Stomach (tissue), 9 donors: Measurements from ENCODE around the gene RNF182. TPM values are rescaled to one million over a fixed set of nuclear protein-coding genes. Genes with fewer than 3 reads are reported as not detected.

ENCODE experiments used
- DNase-seq, 2 donors: peaks; one replicate each; pipeline versions ENCODE4 v3.0.0 to v3.0.0-alpha.2; 2013 to 2019
- H3K27ac ChIP-seq, 5 donors: fragments of 200-600 bp in 4 of 5; sonication (generic) in 4 of 5; one replicate each; pipeline ENCODE4 v1.5.1; 2013 to 2019; ENCODE audit warnings: mild to moderate bottlenecking in 1 of 5, moderate library complexity in 1 of 5
- H3K27me3 ChIP-seq, 3 donors: fragments of 200-600 bp; sonication (generic); one replicate each; pipeline ENCODE4 v1.5.1; 2017 to 2019; ENCODE audit warnings: mixed run types in 1 of 3
- H3K36me3 ChIP-seq, 4 donors: fragments of 200-600 bp; sonication (generic); 1 replicate in 3 of 4; 2 replicates in 1 of 4; pipeline ENCODE4 v1.5.1; 2016 to 2019
- H3K4me1 ChIP-seq, 4 donors: fragments of 200-600 bp; sonication (generic); one replicate each; pipeline ENCODE4 v1.5.1; 2016 to 2019
- H3K4me3 ChIP-seq, 4 donors: fragments of 200-600 bp; sonication (generic) in 3 of 4; one replicate each; pipeline ENCODE4 v1.5.1; 2016 to 2019; ENCODE audit warnings: mild to moderate bottlenecking in 1 of 4
- H3K9me3 ChIP-seq, 4 donors: fragments of 200-600 bp; sonication (generic); one replicate each; pipeline ENCODE4 v1.5.1; 2016 to 2019
- EP300 ChIP-seq: sonication (generic); formaldehyde crosslinking; IDR thresholded peaks from one replicate; pipeline ENCODE4 v1.6.1; 2017; ENCODE audit warnings: antibody characterized with exemption
- POLR2A ChIP-seq, 4 donors: fragments of 450-650 bp; IDR thresholded peaks; one replicate each; pipeline ENCODE4 v1.6.1; 2016; ENCODE audit warnings: antibody characterized with exemption in 4 of 4, control low read depth in 2 of 4, mild to moderate bottlenecking in 1 of 4, moderate library complexity in 1 of 4
- POLR2AphosphoS5 ChIP-seq, 3 donors: sonication (generic); formaldehyde crosslinking; IDR thresholded peaks; one replicate each; pipeline ENCODE4 v1.6.1; 2016; ENCODE audit warnings: antibody characterized with exemption in 3 of 3
- WGBS, 5 donors: extraction: QIAGEN DNeasy Blood & Tissue Kit in 3 of 5; methylation state at CpG; one replicate each; pipeline versions ENCODE4 v1.1.5 to v1.1.7; 2013 to 2018; 5-methylcytosine and 5-hydroxymethylcytosine counted together
- intact Hi-C: fragments of 100-400 bp; cut with DNase I; formaldehyde crosslinking; loops from one replicate; pipeline ENCODE4 v1.15.1; 2023; ENCODE audit warnings: low total_unique reads
- polyA plus RNA-seq, 3 donors: library from polyadenylated mRNA; stranded (reverse); fragments of 200-250 nt; gene quantifications; one replicate each; pipeline ENCODE4 v1.2.3, GENCODE V29; 2013
- total RNA-seq, 5 donors: library from RNA; depleted of rRNA; stranded (reverse); fragments of >200 nt; gene quantifications; one replicate each; pipeline versions ENCODE4 v1.1.0 to v1.2.3, GENCODE V29; 2014 to 2016
- TF ChIP-seq, protein P1 (sequence below), 7 experiments: fragments of 450-650 bp in 4 of 7; fragments of 200-600 bp in 3 of 7; sonication (generic) in 3 of 7; IDR thresholded peaks; one replicate each; pipeline ENCODE4 v1.5.1; 2016 to 2019; ENCODE audit warnings: antibody characterized with exemption in 7 of 7, control low read depth in 2 of 7, mild to moderate bottlenecking in 1 of 7
- donor health status: healthy with polysubstance abuse.
- donor health status: Bipolar disorder and iron deficiency.
- donor health status: healthy.

RNF182 gene
- total and polyA plus RNA-seq, 8 donors: 0.10 to 0.18 TPM; not detected in 6

DNA sequence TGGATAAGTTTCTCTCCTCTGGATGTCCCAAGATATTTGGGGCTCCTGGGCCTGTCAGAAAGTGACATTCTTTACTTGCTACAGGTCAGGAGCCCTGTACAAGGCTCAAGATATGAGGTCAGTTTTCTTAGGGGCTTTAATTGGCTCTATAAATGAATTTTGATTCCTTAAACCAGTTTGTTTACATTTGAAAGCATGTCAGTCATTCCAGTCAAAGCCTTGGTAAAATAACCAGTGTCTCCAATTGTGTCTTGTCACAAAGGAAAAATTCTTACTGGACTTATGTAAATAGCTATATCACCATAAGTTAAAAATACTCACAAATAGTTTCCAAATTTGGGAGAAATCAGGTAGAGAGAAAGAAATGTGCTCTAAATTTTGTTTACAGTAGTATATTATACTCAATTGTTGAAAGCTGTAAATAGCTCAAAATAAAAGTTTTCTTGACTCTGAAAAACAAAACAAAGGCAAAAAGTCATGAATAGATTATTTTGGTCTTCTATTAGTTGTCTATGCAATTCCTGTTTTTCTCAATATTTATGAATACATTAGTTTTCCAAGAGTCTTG is 22.9 kb downstream of the RNF182 start:
- DNase-seq: no peak
- H3K36me3 ChIP-seq: no peaks in the 10 kb centered on the region
- H3K27me3 ChIP-seq: no peaks in the 10 kb centered on the region
- intact Hi-C loops: no loop called here
- H3K4me1 ChIP-seq: no peaks in the 10 kb centered on the region
- TF ChIP-seq POLR2AphosphoS5 (IDR thresholded peaks at IDR 0.05): no peak
- TF ChIP-seq POLR2A (IDR thresholded peaks at IDR 0.05): no peak
- no peak for TF ChIP-seq EP300
- no peak overlapping the region for H3K4me3 ChIP-seq
- H3K9me3 ChIP-seq: peaks cover 0 to 14% (median 8%) of the 10 kb centered on the region in 4 donors
- H3K27ac ChIP-seq: no peak overlapping the region

DNA sequence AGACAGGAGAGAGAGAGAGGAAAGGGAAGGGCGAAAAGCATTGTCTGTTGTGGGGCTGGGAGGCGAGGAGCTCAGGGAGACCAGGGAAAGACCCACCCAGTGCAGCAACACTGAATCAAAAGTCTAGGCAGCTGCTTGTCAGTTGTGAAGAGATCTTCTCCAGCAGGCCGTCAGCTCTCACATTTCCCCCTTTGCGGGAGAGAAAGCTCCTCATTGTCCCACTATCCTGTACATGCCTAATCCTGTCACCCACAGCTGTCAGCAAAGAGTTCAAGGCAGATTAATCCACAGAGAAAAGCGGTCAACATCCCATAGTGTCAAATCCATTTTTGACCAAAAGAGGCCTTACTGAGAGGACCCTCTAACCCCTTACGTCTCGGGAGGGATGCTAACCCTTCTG is 27.3 kb downstream of the RNF182 start:
- DNase-seq: no peak
- H3K27me3 ChIP-seq: peaks cover 0 to 8% (median 0%) of the 10 kb centered on the region in 3 donors
- intact Hi-C loops: no loop called here
- H3K4me1 ChIP-seq: no peaks in the 10 kb centered on the region
- peaks cover 0 to 12% (median 5%) of the 10 kb centered on the region in 4 donors for H3K9me3 ChIP-seq
- no peak overlapping the region for H3K4me3 ChIP-seq
- H3K27ac ChIP-seq: no peak overlapping the region
- no peaks in the 10 kb centered on the region for H3K36me3 ChIP-seq
- WGBS, 5 donors: 74 to 89% (median 85%) methylated on average over 7 of the region's 7 CpGs
- TF ChIP-seq POLR2AphosphoS5 (IDR thresholded peaks at IDR 0.05) (no peak), EP300 (no peak), POLR2A (IDR thresholded peaks at IDR 0.05) (no peak)
- TF ChIP-seq, protein P1, sequence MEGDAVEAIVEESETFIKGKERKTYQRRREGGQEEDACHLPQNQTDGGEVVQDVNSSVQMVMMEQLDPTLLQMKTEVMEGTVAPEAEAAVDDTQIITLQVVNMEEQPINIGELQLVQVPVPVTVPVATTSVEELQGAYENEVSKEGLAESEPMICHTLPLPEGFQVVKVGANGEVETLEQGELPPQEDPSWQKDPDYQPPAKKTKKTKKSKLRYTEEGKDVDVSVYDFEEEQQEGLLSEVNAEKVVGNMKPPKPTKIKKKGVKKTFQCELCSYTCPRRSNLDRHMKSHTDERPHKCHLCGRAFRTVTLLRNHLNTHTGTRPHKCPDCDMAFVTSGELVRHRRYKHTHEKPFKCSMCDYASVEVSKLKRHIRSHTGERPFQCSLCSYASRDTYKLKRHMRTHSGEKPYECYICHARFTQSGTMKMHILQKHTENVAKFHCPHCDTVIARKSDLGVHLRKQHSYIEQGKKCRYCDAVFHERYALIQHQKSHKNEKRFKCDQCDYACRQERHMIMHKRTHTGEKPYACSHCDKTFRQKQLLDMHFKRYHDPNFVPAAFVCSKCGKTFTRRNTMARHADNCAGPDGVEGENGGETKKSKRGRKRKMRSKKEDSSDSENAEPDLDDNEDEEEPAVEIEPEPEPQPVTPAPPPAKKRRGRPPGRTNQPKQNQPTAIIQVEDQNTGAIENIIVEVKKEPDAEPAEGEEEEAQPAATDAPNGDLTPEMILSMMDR (IDR thresholded peaks at IDR 0.05): no peak

DNA sequence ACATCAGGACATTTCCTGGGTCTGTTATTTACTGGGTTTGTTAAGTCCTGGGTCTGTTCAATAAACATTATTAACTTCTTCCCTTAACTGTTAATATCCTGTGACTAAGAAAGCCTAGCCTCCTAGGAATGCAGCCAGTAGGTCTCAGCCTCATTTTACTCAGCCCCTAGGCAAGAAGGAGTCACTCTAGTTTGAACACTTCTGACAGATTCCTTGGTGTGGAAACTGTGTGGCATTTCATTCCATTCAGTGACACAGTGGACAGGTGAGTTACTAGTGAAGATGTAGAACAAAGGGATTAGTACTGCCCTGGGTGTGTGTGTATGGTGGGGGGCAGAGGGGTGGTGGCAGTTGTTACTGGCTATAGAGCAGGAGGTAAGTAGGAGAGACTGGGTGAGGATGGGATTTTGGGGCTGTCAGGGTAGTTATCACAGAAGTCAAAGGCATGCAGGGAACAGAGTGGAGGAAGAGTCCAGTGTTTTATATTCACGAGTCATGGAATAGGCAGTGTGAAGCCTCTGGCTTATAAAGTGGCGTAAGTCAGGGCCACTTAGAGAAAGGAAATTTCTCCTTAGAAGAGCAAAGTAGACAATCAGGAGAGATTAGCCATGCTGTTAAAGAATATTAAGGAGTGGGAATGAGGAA is 28.4 kb downstream of the RNF182 start:
- H3K4me1 ChIP-seq: no peaks in the 10 kb centered on the region
- H3K36me3 ChIP-seq: no peaks in the 10 kb centered on the region
- DNase-seq: no peak
- intact Hi-C loops: no loop called here
- H3K9me3 ChIP-seq: peaks cover 0 to 6% (median 1%) of the 10 kb centered on the region in 4 donors
- 82 to 92% (median 88%) methylated on average over 2 of the region's 2 CpGs for WGBS, 5 donors
- no peak overlapping the region for H3K27ac ChIP-seq
- H3K4me3 ChIP-seq: no peak overlapping the region
- peaks cover 0 to 8% (median 0%) of the 10 kb centered on the region in 3 donors for H3K27me3 ChIP-seq
- TF ChIP-seq, protein P1 (IDR thresholded peaks at IDR 0.05): no peak
- TF ChIP-seq POLR2AphosphoS5 (IDR thresholded peaks at IDR 0.05) (no peak), EP300 (no peak), POLR2A (IDR thresholded peaks at IDR 0.05) (no peak)

DNA sequence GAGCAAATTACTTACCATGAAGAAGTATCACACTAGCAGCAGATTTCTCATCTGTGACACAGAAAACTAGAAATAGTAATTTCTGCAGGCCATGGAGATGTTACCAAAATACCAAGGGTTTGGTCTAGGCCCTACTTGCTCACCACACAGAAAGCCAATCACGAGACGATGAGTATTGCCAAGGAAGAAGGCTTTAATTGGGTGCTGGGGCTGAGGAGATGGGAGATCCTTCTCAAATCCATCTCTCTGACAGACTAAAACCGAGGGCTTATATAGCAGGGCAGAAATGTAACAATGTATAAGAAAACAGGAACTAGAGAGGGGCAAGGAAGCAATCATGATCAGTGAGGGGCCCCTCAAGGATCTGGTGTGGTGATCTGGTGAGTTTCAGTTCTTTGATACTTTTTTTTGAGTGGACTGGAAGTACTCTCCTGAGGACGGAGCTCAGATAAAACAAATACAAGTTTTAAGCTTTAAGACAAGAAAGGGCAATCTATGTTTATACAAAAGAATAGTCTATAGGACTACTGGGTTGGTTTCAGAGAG is 40.9 kb downstream of the RNF182 start:
- TF ChIP-seq POLR2A (IDR thresholded peaks at IDR 0.05): no peak
- no peak for TF ChIP-seq POLR2AphosphoS5 (IDR thresholded peaks at IDR 0.05)
- TF ChIP-seq, protein P1 (IDR thresholded peaks at IDR 0.05): no peak
- no peak for TF ChIP-seq EP300
- peaks cover 0 to 2% (median 0%) of the 10 kb centered on the region in 4 donors for H3K9me3 ChIP-seq
- 64 to 80% (median 76%) methylated on average over 4 of the region's 4 CpGs for whole genome bisulfite sequencing, 5 donors
- H3K27ac ChIP-seq: no peak overlapping the region
- H3K27me3 ChIP-seq: peaks cover 0 to 17% (median 8%) of the 10 kb centered on the region in 3 donors
- intact Hi-C loops: no loop called here
- H3K4me3 ChIP-seq: no peak overlapping the region
- DNase-seq: no peak
- no peaks in the 10 kb centered on the region for H3K36me3 ChIP-seq
- no peaks in the 10 kb centered on the region for H3K4me1 ChIP-seq
